Aorta (tissue), 4 donors: Measurements from ENCODE around the gene DYSF. TPM values are rescaled to one million over a fixed set of nuclear protein-coding genes. Genes with fewer than 3 reads are reported as not detected.

ENCODE experiments used
- polyA plus RNA-seq, 2 donors: library from polyadenylated mRNA; stranded (reverse); fragments of 200-250 nt; gene quantifications; one replicate each; pipeline ENCODE4 v1.2.3, GENCODE V29; 2013
- total RNA-seq, 2 donors: library from RNA; stranded (reverse); fragmentation: NEBNext Ultra II Directional; extraction: Animal tissue kit (Norgen Biotek cat#: 25700); gene quantifications; one replicate each; pipeline ENCODE4 v1.2.1, GENCODE V29; 2021
- donor health status: healthy with polysubstance abuse.
- donor health status: Bipolar disorder and iron deficiency.
- donor health status: DM: no; HTN: no; CAD: no.
- donor health status: DM: yes; HTN: yes; CAD: no.

The DYSF gene
- total and polyA plus RNA-seq, 4 donors = 3.1 to 28.8 (median 17.5) TPM

Other genes with a start within 250 kb of the DYSF start
- gene PAIP2B, start 226.5 kb upstream of the DYSF start, total RNA-seq = 1 to 10 TPM; 4.9 to 5.4 TPM
- 1 to 10 TPM; 1.3 to 4.1 TPM for gene PAIP2B, start 226.5 kb upstream of the DYSF start, polyA plus RNA-seq
- 100 to 1,000 TPM; 143 to 184 TPM for gene ZNF638, start 121.8 kb upstream of the DYSF start, total RNA-seq
- gene ZNF638, start 121.8 kb upstream of the DYSF start, polyA plus RNA-seq = 100 to 1,000 TPM in 1 of 2 donors, 10 to 100 TPM in 1; 23.8 to 110 TPM